GM12874 (cell line): Measurements from ENCODE around the gene FGF14.

Source experiments
- CTCF ChIP-seq: IDR thresholded peaks from 2 replicates; pipeline ENCODE4 v1.5.1; 2011; ENCODE audit warnings: low read depth, mild to moderate bottlenecking, control low read depth, low read length, moderate library complexity; ENCODE audit not compliant: insufficient read depth

The FGF14 gene

GRCh38 chr13:101749584-101749983 lies 652.3 kb downstream of the FGF14 start:
- no peak for TF ChIP-seq CTCF

- TF ChIP-seq CTCF = no peak
Measured at GRCh38 chr13:101747039-101747438, 654.8 kb downstream of the FGF14 start.

- no peak for TF ChIP-seq CTCF
Measured at GRCh38 chr13:101746513-101746912, 655.3 kb downstream of the FGF14 start.

DNA sequence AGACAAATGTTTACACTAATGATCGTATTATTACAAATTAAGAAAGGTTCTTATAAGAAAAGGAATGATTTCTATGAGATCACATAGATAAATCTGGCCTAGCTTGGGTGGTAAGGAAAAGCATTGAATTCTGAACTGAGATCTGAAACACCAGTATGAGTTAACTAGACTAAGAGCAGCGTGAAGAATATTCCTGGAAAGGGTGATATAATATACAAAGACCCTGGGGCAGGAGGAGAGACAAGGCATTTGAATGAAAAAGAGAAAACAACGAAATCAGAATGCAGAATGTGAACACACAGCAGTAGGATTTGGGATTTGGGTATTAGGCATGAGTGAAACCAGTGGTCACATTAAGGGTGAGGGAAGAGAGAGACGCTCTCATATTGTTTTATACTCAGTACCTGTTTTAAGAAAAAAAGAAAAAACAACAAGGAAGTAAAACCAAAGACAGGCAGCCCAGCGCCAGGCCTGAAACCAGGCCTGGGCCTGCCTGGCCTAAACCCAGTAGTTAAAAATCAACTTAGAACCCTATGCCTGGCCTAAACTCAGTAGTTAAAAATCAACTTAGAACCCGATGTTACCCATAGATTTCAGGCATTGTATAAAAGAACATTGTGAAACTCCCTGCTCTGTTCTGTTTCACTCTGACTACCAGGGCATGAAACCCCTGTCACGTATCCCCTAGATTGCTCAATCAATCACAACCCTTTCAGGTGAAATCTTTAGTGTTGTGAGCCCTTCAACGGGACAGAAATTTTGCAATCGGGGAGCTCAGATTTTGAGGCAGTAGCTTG lies 662.3 kb downstream of the FGF14 start:
- TF ChIP-seq CTCF = no peak

- TF ChIP-seq CTCF = no peak
Measured at GRCh38 chr13:101738336-101738735, 663.5 kb downstream of the FGF14 start.

- no peak for TF ChIP-seq CTCF
Measured at GRCh38 chr13:101736566-101736965, 665.3 kb downstream of the FGF14 start.

DNA sequence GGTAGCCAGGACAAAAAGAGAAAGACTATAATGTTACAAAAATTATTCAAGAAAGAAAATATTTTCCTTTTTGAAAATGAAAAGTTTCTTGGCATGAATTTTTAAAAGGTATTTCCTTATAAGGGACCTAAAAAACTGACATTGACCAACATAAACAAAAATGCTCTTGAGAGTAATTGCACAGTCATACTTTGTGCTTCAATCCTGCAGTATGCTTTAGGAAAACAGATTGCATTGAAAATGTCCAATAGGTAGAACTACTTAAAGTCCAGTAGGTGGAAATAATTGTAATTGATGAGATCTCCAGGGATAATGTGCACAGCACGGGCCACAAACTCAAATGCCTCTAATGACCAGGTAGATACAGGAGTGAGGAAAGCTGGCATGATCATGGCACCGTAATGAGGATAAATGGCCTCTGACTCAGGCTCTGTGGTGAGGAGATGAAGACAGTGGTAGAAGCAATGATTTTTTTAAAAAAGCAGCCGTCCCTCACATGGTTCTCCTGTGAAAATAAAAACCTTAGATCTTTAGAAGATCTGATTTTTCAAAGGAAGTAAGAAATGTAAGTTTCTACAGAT lies 671.3 kb downstream of the FGF14 start:
- no peak for TF ChIP-seq CTCF
